ENCODE results near the gene KRTAP19-2. TPM values are rescaled to one million over a fixed set of nuclear protein-coding genes. Genes with fewer than 3 reads are reported as not detected.

Gene KRTAP19-2, protein sequence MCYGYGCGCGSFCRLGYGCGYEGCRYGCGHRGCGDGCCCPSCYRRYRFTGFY
- not detected in 2 replicates for total RNA-seq

DNA sequence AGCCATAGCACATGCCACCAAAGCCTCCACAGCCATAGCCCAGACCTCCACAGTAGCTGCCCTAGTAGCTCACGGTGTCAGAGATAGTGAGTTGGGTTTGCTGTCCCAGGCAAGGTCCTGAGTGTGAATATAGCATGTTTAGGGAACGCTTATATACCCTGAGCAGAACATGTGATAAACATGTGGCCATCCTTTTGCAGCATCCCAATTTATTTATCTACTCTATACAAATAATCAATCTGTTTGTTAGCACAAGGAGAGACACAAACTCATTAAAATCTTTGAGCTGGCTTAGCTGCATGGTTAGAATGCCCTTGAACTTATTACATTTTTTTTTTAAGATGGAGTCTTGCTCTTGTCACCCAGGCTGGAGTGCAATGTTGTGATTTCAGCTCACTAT, at the start of gene KRTAP19-2:
TSS of gene KRTAP19-2 (minus strand) at position 101 of the 400 bp plus-strand sequence. CDS start at position 13, 88 bp downstream.

DNA sequence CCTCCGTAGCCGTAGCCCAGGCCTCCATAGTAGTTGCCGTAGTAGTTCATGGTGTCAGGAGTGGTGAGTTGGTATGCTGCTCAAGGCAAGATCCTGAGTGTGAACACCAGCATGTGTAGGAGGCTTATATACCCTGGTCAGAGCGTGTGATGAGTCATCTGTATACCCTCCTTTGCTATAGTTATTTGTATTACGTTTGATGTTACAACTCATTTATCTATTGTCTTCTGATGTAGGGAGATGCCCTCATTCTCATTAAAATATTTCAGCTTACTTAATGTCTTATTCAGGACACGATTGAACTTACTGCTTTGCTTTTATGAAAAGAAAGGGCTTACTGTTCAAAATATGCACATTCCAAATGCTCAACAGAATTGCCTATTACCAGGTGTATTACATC, 14.8 kb upstream of the KRTAP19-2 start, which contains the start of gene KRTAP19-5:
TSS of gene KRTAP19-5 (minus strand) at position 101 of the 400 bp plus-strand sequence. CDS start at position 50, 51 bp downstream.

DNA sequence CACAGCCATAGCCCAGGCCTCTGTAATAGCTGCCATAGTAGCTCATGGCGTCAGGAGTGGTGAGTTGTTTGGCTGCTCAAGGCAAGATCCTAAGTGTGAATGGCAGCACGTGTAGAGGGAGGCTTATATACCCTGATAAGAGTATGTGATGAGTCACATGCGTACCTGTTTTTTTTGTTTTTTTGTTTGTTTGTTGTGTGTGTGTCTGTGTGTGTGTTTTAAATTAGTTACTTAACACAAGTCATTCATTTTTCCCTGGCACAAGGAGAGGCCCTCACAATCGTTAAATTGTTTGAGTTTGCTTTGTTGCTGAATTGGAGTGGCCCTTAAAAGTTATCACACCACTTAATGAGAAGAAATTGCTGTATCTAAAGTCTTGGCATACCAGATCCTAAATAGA, 9.8 kb upstream of the KRTAP19-2 start, which contains the start of gene KRTAP19-4:
TSS of gene KRTAP19-4 (minus strand) at position 101 of the 400 bp plus-strand sequence. CDS start at position 46, 55 bp downstream.

DNA sequence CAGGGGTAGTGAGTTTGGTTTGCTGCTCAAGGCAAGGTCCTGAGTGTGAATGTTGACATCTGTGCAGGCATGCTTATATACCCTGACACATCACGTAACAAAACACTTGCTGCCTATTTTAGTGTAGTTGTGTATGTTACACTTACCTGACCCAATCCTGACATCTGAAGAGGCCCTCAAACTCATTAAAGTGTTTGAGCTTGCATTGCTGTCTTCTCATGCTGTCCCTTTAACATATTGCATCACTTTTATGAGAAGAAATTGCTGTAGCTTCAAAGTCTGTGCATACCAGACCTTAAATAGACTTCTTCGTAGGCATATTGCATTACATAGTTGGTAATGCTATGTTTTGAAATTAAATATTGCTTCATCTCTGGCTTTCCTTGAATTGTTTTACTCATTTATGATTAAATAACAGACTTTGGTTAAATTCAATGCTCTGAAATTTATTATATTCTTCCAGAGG, 4.8 kb upstream of the KRTAP19-2 start, which contains the start of gene KRTAP19-3:
TSS of gene KRTAP19-3 (minus strand) at position 51 of the 466 bp plus-strand sequence. CDS start 56 bp downstream, outside the sequence.

DNA sequence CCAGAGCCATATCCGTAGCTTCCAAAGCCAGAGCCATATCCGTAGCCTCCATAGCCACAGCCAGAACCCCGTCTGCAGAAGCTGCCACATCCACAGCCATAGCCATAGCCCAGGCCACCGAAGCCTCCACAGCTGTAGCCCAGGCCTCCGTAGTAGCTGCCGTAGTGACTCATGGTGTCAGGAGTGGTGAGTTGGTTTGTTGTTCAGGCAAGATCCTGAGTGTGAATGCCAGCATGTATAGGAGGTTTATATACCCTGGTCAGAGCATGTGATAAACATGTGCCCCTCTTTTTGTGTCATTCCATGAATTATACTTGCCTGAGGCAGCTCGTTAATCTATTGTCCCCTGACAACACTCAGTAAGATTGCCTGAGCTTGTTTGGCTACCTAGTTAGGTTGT, 7.1 kb downstream of the KRTAP19-2 start, which contains the start of gene KRTAP19-1:
TSS of gene KRTAP19-1 (minus strand) at position 223 of the 400 bp plus-strand sequence. CDS start at position 173, 50 bp downstream.

GRCh38 chr21:30439975-30440374, 47.3 kb downstream of the KRTAP19-2 start, which contains the start of gene KRTAP15-1:
Gene KRTAP15-1 (plus strand): TSS chr21:30440275. CDS start chr21:30440328, 53 bp downstream.

Other genes with a start within 250 kb of the KRTAP19-2 start
- gene KRTAP24-1, start 204.5 kb downstream of the KRTAP19-2 start, total RNA-seq: not detected in 2 replicates
- gene KRTAP25-1, start 197.9 kb downstream of the KRTAP19-2 start, total RNA-seq: not detected in 2 replicates
- not detected in 2 replicates for gene KRTAP26-1, start 167.1 kb downstream of the KRTAP19-2 start, total RNA-seq
- gene KRTAP27-1, start 149.7 kb downstream of the KRTAP19-2 start, total RNA-seq: not detected in 2 replicates
- gene KRTAP23-1, start 138.8 kb downstream of the KRTAP19-2 start, total RNA-seq: not detected in 2 replicates
- not detected in 2 replicates for gene KRTAP13-2, start 115.2 kb downstream of the KRTAP19-2 start, total RNA-seq
- gene KRTAP13-1, start 91.4 kb downstream of the KRTAP19-2 start, total RNA-seq: not detected in 2 replicates
- not detected in 2 replicates for gene KRTAP13-3, start 61.5 kb downstream of the KRTAP19-2 start, total RNA-seq
- gene KRTAP13-4, start 57.2 kb downstream of the KRTAP19-2 start, total RNA-seq: not detected in 2 replicates
- not detected in 2 replicates for gene KRTAP15-1, start 47.2 kb downstream of the KRTAP19-2 start, total RNA-seq
- gene KRTAP19-1, start 7.1 kb downstream of the KRTAP19-2 start, total RNA-seq: 0.24 TPM in 1 of 2 replicates, not detected in the other
- not detected in 2 replicates for gene KRTAP19-3, start 4.6 kb upstream of the KRTAP19-2 start, total RNA-seq
- not detected in 2 replicates for gene KRTAP19-4, start 9.7 kb upstream of the KRTAP19-2 start, total RNA-seq
- gene KRTAP19-5, start 14.7 kb upstream of the KRTAP19-2 start, total RNA-seq: not detected in 2 replicates
- gene KRTAP19-6, start 54.4 kb upstream of the KRTAP19-2 start, total RNA-seq: not detected in 2 replicates
- gene KRTAP19-7, start 73.9 kb upstream of the KRTAP19-2 start, total RNA-seq: not detected in 2 replicates
- gene KRTAP22-2, start 103.0 kb upstream of the KRTAP19-2 start, total RNA-seq: not detected in 2 replicates
- gene KRTAP6-3, start 105.0 kb upstream of the KRTAP19-2 start, total RNA-seq: not detected in 2 replicates
- gene KRTAP6-2, start 111.5 kb upstream of the KRTAP19-2 start, total RNA-seq: not detected in 2 replicates
- gene KRTAP22-1, start 113.7 kb upstream of the KRTAP19-2 start, total RNA-seq: not detected in 2 replicates
- gene KRTAP6-1, start 126.5 kb upstream of the KRTAP19-2 start, total RNA-seq: not detected in 2 replicates
- not detected in 2 replicates for gene KRTAP20-1, start 129.0 kb upstream of the KRTAP19-2 start, total RNA-seq
- not detected in 2 replicates for gene KRTAP20-4, start 133.2 kb upstream of the KRTAP19-2 start, total RNA-seq
- not detected in 2 replicates for gene KRTAP20-2, start 147.8 kb upstream of the KRTAP19-2 start, total RNA-seq
- gene KRTAP20-3, start 155.4 kb upstream of the KRTAP19-2 start, total RNA-seq: not detected in 2 replicates
- gene KRTAP21-3, start 231.3 kb upstream of the KRTAP19-2 start, total RNA-seq: not detected in 2 replicates

Measured in tracheal epithelial cell (primary cell).